ENCODE measurements around the gene ATP6V0C.

DNA sequence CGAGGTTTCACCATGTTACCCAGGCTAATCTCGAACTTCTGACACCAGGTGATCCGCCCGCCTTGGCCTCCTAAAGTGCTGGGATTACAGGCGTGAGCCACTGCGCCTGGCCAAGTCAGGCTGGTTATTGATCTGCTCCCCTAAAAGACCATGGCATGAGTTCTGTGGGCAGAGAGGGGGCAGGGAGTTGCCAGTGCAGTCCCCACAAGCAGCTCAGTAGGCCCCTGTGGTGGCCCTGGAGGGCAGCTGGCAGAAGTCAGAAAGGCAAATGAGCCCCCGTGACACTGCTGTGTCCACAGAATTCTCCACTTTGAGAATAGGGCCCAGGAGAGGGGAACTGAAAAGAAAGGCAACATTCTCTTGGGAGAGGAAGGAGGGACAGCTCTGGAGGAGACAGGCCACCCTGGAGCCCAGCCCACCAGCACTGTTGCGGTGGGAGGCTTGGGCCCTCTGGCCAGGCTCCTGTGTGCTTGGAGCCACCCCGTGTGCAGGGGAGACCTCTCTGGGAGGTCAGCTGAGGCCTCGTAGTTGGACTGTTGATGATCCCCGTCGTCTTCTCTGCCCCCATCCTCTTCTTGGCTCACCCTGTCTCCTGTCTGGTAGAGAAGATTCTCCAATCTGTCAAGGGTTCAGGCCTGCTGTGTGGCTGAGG lies 4.3 kb downstream of the ATP6V0C start:
- no peak for TF ChIP-seq RAD21 (IDR thresholded peaks at IDR 0.05)
- no peak for TF ChIP-seq SP1 (IDR thresholded peaks at IDR 0.05)

Data from liver (tissue), 2 donors.